ENCODE measurements around the gene ST7L.

The ST7L gene

DNA sequence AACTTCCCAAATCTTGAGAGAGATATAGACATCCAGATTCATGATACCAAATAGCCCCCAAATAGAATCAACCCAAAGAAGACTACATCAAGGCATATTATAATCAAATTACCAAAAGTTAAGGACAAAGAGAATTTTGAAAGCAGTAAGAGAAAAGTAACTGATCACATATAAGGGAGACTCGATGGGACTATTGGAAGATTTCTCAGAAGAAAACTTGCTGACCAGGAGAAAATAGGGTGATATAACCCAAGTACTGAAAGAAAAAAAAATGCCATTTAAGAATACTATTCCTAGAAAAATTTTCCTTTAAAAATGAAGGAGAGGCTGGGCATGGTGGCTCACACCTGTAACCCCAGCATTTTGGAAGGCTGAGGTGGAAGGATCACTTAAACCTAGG is 140.6 kb downstream of the ST7L start:
- no peak for DNase-seq

DNA sequence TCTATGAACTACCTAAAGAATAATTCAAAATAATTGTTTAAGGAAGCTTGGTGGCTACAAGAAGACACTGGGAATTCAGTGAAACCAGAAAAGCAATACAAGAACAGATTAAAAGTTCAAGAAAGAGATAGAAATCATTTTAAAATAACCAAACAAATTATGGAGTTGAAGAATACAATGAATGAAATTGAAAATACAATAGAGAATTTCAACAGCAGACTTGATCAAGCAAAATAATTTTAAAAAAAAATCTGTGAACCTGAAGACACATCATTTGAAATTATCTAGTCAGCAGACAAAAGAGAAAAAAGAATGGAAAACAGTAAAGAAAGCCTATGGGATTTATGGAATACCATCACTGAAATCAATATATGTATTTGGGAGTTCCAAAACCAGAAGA is 141.4 kb downstream of the ST7L start:
- DNase-seq: no peak

Data from NCI-H187 (cell line).